MM.1S (cell line): ENCODE data around the gene PUM1.

ENCODE experiments used
- EZH2 ChIP-seq: fragments of 300-600 bp; sonication (generic); optimal IDR thresholded peaks from 2 replicates; pipeline ENCODE3; 2017; ENCODE audit warnings: low read depth, mild to moderate bottlenecking, antibody characterized with exemption, low read length, mixed read lengths
- EZH2phosphoT487 ChIP-seq: fragments of 300-600 bp; sonication (generic); IDR thresholded peaks from 2 replicates; pipeline ENCODE4 v1.6.1; 2018; ENCODE audit warnings: antibody characterized with exemption, low read length
- TF ChIP-seq, protein P1 (sequence below): fragments of 300-600 bp; sonication (generic); IDR thresholded peaks from 2 replicates; pipeline ENCODE4 v1.5.1; 2016; ENCODE audit warnings: antibody characterized with exemption, low read length, mixed read lengths

DNA sequence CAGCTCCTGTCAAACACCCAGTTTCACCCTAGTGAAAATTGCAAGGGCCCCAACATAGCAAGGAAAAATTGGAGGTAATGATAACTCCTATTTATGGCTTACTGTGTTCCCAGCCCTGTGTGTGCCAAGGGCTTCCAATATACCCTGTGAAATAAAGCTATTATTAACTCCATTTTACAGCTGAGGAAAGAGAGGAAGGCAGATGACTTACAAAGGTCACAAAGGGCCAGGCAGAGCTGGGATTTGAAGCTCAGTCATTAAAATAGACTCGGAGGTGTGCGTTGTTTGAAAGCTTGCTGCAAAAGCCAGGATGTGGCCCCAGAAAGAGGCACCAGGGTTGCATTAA, 136.8 kb downstream of the PUM1 start:
- TF ChIP-seq, protein P1, sequence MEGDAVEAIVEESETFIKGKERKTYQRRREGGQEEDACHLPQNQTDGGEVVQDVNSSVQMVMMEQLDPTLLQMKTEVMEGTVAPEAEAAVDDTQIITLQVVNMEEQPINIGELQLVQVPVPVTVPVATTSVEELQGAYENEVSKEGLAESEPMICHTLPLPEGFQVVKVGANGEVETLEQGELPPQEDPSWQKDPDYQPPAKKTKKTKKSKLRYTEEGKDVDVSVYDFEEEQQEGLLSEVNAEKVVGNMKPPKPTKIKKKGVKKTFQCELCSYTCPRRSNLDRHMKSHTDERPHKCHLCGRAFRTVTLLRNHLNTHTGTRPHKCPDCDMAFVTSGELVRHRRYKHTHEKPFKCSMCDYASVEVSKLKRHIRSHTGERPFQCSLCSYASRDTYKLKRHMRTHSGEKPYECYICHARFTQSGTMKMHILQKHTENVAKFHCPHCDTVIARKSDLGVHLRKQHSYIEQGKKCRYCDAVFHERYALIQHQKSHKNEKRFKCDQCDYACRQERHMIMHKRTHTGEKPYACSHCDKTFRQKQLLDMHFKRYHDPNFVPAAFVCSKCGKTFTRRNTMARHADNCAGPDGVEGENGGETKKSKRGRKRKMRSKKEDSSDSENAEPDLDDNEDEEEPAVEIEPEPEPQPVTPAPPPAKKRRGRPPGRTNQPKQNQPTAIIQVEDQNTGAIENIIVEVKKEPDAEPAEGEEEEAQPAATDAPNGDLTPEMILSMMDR: no peak
- TF ChIP-seq EZH2phosphoT487 (no peak), EZH2 (no peak)
